Stimulated activated CD4-positive, alpha-beta T cell treated with anti-CD3 and anti-CD28 coated beads, Interleukin-4, amount 100 ng/mL, for 1 hour (primary cell): ENCODE data around the gene ARPC3.
"Not testable (repeated sequence)": the region's sequence is repeated elsewhere in the genome, so short reads cannot be mapped to it uniquely, and the experiment has no call there.

Source experiments
- DNase-seq: peaks from one replicate; pipeline ENCODE4 v3.0.0-alpha.2; 2020

ARPC3 gene

DNA sequence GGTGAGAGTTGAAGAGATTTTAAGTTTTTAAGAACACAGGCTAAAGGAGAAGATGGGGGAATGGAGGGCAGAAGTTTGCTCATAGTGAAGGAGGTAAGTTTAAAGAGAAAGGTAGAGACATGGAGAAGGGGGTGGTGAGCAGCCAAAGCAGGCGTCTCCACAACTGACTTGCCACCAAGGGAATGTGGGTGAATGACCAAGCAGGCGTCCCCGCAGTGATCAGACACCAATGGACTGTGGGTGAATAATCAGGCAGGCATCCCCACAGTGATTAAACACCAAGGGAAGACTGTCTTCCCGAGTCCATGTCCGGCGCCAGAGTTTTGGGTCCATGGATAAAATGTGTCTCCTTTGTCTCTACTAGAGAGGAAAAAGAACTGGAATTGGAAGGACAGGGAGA lies 40.1 kb downstream of the ARPC3 start:
- not testable (repeated sequence) for DNase-seq

DNA sequence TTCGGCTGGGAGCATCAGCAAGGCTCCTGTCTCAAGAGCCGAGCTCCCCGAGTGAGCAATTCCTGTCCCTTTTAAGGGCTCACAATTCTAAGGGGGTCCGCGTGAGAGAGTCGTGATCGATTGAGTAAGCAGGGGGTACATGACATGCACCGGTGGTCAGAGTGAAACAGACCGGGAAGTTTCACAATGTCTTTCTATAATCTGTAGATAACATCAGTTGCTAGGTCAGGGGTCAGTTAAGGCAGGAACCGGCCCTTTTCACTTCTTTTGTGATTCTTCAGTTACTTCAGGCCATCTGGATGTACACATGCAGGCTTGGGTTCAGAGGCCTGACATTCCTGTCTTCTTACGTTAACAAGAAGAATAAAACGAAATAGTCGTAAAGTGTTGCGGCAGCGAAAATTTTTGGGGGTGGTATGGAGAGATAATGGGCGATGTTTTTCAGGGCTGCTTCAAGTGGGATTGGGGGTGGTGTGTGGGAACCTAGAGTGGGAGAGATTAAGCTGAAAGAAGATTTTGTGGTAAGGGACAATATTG lies 44.9 kb downstream of the ARPC3 start:
- DNase-seq: not testable (repeated sequence)

DNA sequence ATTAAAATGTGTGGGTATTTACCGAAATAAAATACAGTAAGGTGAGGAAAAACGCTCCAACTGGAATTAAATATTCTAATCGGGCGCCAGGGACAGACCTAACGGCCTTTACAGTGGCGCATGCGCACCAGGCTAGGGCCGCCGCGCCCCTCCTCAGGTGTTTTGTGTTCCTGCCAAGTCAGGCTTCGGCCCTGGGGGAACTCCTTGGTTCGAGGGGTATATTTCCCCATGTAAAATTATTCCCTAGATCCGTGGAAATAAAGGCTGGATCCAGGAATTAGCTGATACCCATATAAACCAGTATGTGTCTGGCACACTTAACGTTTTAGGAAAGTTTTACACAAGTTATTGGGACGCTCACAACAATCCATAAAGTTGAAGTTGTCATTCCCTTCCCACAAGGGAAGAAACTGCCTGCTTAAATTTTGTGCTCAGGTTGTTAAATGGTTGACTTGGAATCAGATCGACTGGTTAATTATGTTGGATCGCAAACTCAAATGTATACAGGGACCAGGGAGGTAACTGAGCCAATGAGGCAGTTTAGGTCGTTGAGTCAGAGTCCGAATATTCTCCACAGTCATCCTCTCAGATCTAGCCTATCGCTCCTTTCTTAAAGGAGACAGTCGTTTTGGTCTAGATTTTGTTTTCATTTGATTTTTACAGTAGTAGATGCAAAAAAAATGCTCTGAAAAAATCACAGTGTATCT lies 46.0 kb downstream of the ARPC3 start:
- DNase-seq: peak; percentile 78

DNA sequence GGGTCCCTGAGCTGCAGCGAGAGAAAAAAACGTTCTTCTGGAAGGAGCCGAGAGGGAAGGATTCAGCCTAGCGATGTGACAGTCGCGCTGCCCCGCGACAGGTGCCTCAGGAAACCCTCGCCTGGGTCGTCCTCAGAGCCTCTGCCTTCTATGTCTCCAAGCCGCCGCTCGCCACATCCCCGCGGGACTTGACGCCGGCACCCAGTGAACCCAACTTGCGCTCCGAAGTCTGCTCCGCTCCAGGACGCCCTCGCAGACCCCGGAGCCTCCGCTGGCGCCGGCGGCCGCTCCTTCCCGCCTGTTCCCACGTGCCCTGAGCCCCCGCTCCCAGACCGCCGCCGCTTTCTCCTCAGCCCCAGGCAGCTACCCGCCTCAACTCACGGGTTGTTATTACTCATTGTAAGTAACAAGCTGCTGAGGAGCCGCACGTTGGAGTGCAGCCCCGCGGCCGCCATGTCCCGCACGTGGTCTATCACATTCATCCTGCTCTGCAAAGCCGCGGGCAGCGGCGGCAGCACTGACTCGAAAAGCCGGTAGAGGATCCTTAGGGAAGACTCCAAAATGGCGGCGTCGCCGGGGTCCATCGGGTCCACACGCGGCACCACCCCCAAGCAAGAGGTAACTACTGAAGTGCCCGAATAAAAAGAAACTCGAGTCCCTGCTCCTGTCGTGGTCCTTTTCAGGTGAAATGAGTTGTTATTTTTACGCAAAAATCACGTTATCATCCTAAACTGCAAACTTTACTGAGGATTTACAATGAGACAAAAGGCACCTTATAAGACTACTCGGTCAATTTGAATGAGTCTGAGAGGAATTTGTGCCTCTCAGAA lies 46.8 kb downstream of the ARPC3 start, which contains the start of gene ANAPC7:
TSS of gene ANAPC7 (minus strand) at position 563 of the 830 bp plus-strand sequence. CDS start at position 482, 81 bp downstream.
- DNase-seq: peak; percentile 85
